Stomach (tissue), 4 donors: ENCODE measurements around the gene SUSD4.

Experiments used
- POLR2A ChIP-seq, 4 donors: fragments of 450-650 bp; IDR thresholded peaks; one replicate each; pipeline ENCODE4 v1.6.1; 2016; ENCODE audit warnings: antibody characterized with exemption in 4 of 4, control low read depth in 2 of 4, mild to moderate bottlenecking in 1 of 4, moderate library complexity in 1 of 4
- TF ChIP-seq, protein P1 (sequence below), 7 experiments: fragments of 450-650 bp in 4 of 7; fragments of 200-600 bp in 3 of 7; sonication (generic) in 3 of 7; IDR thresholded peaks; one replicate each; pipeline ENCODE4 v1.5.1; 2016 to 2019; ENCODE audit warnings: antibody characterized with exemption in 7 of 7, control low read depth in 2 of 7, mild to moderate bottlenecking in 1 of 7

DNA sequence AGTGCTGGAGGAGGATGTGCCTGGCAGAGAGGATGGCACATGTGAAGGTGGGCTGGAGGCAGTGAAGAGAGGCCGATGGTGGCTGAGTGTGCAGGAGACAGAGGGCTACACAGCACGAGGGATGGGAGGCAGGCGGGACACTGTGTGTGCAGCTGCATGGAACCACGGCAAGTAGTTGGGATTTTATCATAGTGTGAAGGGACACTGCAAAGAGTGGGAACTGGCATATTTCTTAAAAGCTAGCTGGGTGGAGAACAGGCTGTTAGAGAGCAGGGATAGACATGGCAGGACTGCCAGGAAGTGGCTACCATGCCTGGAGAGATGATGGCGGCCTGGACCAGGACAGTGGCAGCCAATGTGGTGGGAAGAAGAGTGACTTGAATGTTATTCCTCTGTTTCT, 118.6 kb downstream of the SUSD4 start:
- TF ChIP-seq, protein P1, sequence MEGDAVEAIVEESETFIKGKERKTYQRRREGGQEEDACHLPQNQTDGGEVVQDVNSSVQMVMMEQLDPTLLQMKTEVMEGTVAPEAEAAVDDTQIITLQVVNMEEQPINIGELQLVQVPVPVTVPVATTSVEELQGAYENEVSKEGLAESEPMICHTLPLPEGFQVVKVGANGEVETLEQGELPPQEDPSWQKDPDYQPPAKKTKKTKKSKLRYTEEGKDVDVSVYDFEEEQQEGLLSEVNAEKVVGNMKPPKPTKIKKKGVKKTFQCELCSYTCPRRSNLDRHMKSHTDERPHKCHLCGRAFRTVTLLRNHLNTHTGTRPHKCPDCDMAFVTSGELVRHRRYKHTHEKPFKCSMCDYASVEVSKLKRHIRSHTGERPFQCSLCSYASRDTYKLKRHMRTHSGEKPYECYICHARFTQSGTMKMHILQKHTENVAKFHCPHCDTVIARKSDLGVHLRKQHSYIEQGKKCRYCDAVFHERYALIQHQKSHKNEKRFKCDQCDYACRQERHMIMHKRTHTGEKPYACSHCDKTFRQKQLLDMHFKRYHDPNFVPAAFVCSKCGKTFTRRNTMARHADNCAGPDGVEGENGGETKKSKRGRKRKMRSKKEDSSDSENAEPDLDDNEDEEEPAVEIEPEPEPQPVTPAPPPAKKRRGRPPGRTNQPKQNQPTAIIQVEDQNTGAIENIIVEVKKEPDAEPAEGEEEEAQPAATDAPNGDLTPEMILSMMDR (IDR thresholded peaks at IDR 0.05) = no peak
- no peak for TF ChIP-seq POLR2A (IDR thresholded peaks at IDR 0.05)
